HFFc6 (cell line): ENCODE results near the gene EXOC6B. TPM values are rescaled to one million over a fixed set of nuclear protein-coding genes. Genes with fewer than 3 reads are reported as not detected.

ENCODE experiments used
- DNase-seq: peaks from one replicate; pipeline ENCODE4 v3.0.0-alpha.2; 2018
- H3K27ac Mint-ChIP-seq: 2 replicates; pipeline ENCODE4 v1.8.0; 2020; ENCODE audit warnings: mild to moderate bottlenecking, mixed read lengths
- H3K27me3 Mint-ChIP-seq: 2 replicates; pipeline ENCODE4 v1.8.0; 2021; ENCODE audit warnings: mild to moderate bottlenecking, moderate library complexity, mixed read lengths; ENCODE audit not compliant: insufficient read depth
- H3K36me3 Mint-ChIP-seq: 2 replicates; pipeline ENCODE4 v1.8.0; 2021; ENCODE audit warnings: low read depth, mixed read lengths
- H3K4me1 Mint-ChIP-seq: 2 replicates; pipeline ENCODE4 v1.8.0; 2020; ENCODE audit warnings: low read depth, mixed read lengths
- H3K4me3 Mint-ChIP-seq: 2 replicates; pipeline ENCODE4 v1.8.0; 2020; ENCODE audit warnings: mild to moderate bottlenecking, moderate library complexity, mixed read lengths
- H3K9me3 Mint-ChIP-seq: 2 replicates; pipeline ENCODE4 v1.8.0; 2020; ENCODE audit warnings: mild to moderate bottlenecking, mixed read lengths
- CTCF ChIP-seq: fragments of 200-600 bp; sonication (generic); IDR thresholded peaks from 2 replicates; pipeline ENCODE4 v1.5.0; 2021; ENCODE audit warnings: antibody characterized with exemption, mild to moderate bottlenecking
- total RNA-seq, 6 experiments: library from RNA; stranded (reverse); fragmentation: NEBNext Ultra II Directional; extraction: Animal tissue kit (Norgen Biotek cat#: 25700); gene quantifications; 2 replicates in 1 of 6; 3 replicates in 5 of 6; pipeline ENCODE4 v1.2.3, GENCODE V29; 2021

EXOC6B gene
- total RNA-seq, 6 experiments from 2014 or later = 24.8 to 33.0 (median 27.4) TPM

GRCh38 chr2:72619626-72620025 is 206.2 kb downstream of the EXOC6B start:
- no peak for DNase-seq
- Mint-ChIP-seq H3K27ac (no peak overlapping the region), H3K4me1 (peaks cover 12% of the 10 kb centered on the region), H3K9me3 (no peaks in the 10 kb centered on the region), H3K27me3 (peaks cover 2% of the 10 kb centered on the region; the same call in 1 of the 2 replicates), H3K36me3 (peaks cover 11% of the 10 kb centered on the region; the same call in 1 of the 2 replicates), H3K4me3 (no peak overlapping the region)
- no peak for TF ChIP-seq CTCF

DNA sequence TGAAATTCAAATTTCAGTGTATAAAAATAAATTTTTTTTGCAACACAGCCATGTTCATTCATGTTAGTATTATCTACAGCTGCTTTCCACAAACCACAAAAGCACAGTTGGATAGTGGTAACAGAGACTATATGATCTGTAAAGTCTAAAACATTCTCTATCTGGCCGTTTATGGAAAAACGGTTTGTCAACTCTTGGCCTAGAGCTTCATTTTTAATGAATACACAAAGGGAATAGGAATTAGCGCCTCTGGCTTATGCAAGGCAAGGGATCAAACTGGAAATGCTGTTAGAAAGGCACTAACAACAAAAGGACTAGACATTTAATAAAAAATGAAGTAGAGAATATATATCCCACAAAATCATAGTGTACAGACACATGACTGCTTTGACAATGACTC is 211.9 kb downstream of the EXOC6B start:
- no peak for DNase-seq
- no peak for TF ChIP-seq CTCF
- Mint-ChIP-seq H3K27ac (no peak overlapping the region), H3K36me3 (peaks cover 11% of the 10 kb centered on the region; the same call in 1 of the 2 replicates), H3K9me3 (no peaks in the 10 kb centered on the region), H3K27me3 (peaks cover 2% of the 10 kb centered on the region; the same call in 1 of the 2 replicates), H3K4me1 (peaks cover 33% of the 10 kb centered on the region), H3K4me3 (no peak overlapping the region)

DNA sequence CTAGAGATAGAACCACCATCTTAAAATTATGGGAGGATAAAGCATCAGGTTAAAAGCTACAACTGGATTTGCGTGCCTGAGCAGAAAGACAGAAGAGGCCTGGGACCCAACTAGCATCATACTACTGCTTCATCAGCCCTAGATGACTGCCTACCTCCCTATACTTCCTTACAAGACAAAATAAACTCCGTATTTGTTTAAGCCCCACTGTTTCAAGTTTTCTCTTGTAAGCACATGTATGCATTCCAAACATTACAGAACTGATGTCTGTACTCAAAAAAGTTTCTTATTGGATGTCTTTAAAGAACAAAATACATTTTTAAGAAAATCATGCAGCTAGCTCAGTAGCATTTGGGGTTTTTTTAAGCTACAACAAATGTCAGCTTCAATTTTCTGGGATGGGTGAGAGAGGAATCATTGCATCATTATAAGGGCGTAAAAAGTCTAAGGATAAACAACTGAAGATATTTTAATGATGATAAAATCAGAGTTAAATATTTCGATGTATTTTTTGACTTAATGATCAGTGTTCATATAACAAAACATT is 213.1 kb downstream of the EXOC6B start:
- no peaks in the 10 kb centered on the region for H3K9me3 Mint-ChIP-seq
- H3K4me3 Mint-ChIP-seq = no peak overlapping the region
- DNase-seq = no peak
- peaks cover 3% of the 10 kb centered on the region for H3K27me3 Mint-ChIP-seq
- TF ChIP-seq CTCF = no peak
- H3K27ac Mint-ChIP-seq = no peak overlapping the region
- peaks cover 35% of the 10 kb centered on the region for H3K4me1 Mint-ChIP-seq
- H3K36me3 Mint-ChIP-seq = peaks cover 11% of the 10 kb centered on the region; the same call in 1 of the 2 replicates

DNA sequence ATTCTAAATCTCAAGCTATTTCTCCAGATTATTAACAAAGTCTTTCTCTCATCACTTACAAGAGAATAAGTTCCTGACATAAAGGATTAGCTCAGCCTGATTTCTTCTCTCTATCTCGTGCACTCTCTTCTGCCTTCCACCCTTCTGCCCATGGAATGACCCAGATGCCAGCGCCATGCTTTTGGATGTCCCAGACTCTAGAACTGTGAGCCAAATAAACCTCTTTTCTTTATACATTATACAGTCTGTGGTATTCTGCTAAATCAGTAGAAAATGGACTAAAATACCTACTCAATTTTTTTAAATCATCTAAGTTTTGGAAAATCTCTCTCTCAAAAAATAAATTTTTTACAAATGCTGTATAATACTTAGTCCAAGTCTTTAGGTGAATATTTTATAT is 218.6 kb downstream of the EXOC6B start:
- H3K4me3 Mint-ChIP-seq = no peak overlapping the region
- no peak for TF ChIP-seq CTCF
- no peak for DNase-seq
- H3K9me3 Mint-ChIP-seq = no peaks in the 10 kb centered on the region
- H3K27me3 Mint-ChIP-seq = peaks cover 2% of the 10 kb centered on the region; the same call in 1 of the 2 replicates
- H3K27ac Mint-ChIP-seq = no peak overlapping the region
- no peaks in the 10 kb centered on the region for H3K36me3 Mint-ChIP-seq
- peaks cover 22% of the 10 kb centered on the region for H3K4me1 Mint-ChIP-seq

DNA sequence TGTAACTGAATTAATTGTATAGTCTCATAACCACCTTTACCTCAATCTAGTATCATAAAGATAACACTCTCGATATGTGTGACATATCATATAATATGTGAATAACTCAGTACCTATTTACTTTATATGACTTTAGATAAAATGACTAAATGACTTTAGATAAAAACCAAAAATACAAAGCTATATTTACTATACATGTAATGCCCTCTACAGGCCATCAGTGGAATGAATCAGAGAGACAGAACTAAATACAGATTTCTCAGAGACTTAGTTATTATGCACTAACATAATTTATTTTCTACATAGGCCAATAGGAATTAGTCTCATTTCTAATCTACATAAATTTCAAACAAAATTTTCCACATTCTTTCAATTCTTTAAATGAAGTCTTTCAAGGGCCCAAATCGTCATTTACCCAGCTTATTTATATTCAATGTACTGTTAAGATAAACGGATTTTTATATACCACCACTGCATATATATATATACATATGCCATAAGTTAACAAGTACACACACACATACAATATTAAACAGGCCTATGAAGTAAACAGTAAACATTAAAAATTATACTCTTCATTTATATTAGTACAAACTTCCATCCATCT is 219.9 kb downstream of the EXOC6B start:
- Mint-ChIP-seq H3K36me3 (no peaks in the 10 kb centered on the region), H3K4me3 (no peak overlapping the region), H3K27ac (no peak overlapping the region), H3K27me3 (peaks cover 2% of the 10 kb centered on the region; the same call in 1 of the 2 replicates), H3K9me3 (no peaks in the 10 kb centered on the region), H3K4me1 (peaks cover 22% of the 10 kb centered on the region)
- peak; percentile 87 for TF ChIP-seq CTCF
- peak; percentile 15 for DNase-seq
